ENCODE results near the gene CACFD1. TPM values are rescaled to one million over a fixed set of nuclear protein-coding genes. Genes with fewer than 3 reads are reported as not detected.

The CACFD1 gene
- total RNA-seq, 1 donor from 2014 or later: 6.5 TPM

DNA sequence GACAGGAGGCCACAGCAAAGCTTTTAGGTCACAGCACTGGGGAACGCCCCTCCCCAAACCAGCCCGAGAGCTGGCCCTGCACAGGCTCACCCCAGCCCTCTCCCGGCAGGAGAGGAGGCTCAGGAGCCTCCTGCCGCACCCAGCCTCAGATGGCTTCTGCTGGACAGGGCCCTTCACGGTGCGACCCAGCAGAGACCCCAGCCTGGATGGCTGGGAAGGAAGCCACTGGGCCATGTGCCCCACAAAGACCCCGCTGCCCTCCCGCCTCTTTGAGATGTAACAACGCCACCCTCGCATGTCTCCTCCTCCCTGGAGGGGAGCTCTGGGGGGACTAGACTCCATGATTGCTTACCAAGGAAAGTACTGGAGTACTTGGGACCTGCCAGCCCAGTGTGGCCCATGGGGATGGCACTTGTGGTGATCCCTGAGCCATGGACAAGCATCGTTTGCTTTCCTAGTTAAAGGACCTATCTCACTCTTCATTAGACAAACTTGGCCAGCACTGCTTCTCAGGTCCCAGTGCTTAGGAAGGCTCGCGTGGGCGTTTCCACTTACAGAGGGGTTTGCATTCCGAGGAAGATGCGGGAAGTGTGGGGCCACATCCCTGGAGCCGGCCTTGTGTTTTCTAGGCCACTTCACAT lies 56.0 kb downstream of the CACFD1 start:
- no peak for DNase-seq (ENCODE audit: low read depth in 2 of 2)

GRCh38 chr9:133516256-133516960 lies 56.6 kb downstream of the CACFD1 start:
- no peak for DNase-seq (ENCODE audit: low read depth in 2 of 2)

- no peak for DNase-seq (ENCODE audit: low read depth in 2 of 2)
Observed at GRCh38 chr9:133516961-133517350, 57.2 kb downstream of the CACFD1 start.

DNA sequence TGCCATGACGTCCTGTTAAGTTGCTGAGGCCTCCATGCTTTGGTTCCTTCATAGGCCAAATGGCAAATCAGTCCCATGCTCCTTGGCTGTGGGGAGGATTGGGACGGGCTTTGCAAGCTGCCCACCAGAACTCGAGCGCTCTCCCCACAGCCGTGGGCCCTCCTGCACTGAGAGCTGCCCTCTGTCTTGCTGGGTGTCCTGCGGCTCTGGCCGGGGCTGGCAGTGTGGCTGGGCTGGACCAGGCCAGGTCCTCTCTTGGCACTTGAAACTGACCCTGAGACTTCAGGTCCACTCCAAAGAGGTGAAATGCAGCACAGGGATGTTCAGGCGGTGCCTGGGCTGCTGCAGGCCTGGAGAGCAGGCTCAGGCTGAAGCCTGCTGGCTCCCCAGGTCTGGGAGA lies 57.9 kb downstream of the CACFD1 start:
- no peak for DNase-seq (ENCODE audit: low read depth in 2 of 2)

DNA sequence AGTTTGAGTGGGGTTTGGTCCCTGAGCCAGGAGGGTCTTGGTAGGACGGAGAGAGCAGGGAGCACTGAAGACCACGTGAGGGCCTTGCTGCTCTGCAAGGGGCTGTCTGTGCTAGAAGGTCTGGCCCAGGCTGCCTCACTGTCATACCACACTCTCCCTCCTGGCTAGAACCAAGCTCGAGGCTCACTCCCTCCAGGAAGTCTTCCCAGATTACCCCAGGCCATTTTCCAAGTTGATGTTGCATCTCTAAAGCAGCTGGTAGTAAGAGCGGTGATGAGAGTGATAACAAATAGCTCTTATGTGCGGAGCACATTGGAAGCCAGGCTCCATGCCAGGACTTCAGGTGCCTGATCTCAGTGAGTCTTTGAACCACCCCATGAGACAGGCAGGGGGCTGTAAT lies 58.4 kb downstream of the CACFD1 start:
- DNase-seq (ENCODE audit: low read depth in 2 of 2): no peak

DNA sequence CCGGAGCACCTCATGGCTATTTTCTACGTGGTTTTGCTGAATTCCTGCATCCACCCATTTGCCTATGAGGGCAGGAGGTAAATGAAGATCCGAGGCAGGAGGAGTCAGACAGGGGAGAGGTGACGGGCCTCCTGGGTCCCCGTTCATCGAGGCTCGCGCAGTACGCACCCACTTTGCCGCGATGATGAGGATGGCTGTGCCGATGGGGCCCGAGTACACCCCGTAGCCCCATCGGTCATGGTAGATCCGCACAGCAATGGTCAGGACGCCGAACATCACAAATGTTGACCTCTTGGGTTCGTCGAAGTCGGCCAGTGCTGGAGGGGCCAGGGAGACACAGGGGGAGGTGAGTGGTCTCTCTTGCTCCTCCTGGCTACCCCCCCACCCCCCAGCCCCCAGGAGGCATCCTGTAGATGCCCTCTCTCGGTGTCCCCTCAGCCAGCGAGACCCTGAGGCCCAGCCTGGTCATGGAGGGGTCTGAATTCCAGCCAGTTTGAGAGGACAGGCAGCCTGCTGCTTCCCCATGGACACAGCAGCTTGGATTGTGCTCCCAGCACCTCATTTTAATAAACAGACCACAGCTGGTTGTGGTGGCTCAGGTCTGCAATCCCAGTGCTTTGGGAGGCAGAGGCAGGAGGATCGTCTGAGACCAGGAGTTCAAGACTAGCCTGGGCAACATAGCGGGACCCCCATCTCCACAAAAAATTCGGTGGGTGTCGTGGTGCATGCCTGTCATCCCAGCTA lies 59.1 kb downstream of the CACFD1 start:
- DNase-seq (ENCODE audit: low read depth in 2 of 2): no peak

- DNase-seq (ENCODE audit: low read depth in 2 of 2): no peak
Observed at GRCh38 chr9:133519693-133520092, 59.9 kb downstream of the CACFD1 start.

DNA sequence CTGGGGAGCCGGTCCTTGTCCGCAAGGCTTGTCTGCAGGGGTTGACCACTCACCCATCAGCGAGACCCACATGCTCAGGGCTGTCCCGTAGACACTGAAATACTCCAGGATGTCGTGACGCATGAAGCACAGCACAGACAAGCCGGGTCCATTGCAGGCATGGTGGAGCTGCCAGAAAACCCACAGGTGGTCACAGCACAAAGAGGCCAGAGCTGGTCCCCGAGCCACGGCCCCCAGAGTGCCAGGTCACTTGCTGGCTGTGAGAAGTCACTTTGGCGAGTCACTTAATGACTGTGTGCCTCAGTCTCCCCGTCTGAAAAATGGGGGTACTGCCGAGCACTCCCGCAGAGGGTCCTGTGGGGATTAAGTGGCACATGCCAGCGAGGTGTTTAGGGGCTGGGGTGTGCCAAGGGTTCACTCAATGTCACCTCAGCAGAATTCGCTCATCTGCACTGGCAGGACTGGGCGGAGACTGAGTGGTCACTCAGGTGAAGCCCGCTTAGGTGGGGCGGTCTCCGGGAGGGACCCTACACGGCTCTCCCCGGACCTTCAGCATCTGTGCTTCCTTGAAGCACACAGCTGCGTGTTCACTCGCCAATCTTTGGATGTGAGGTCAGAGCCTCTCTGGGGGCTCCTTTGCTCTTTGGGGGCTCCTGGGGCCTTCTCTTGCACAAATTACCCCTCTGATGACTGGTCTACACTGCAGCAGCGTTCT lies 60.5 kb downstream of the CACFD1 start:
- no peak for DNase-seq (ENCODE audit: low read depth in 2 of 2)

Other genes with a start within 250 kb of the CACFD1 start
- gene ABO, start 184.8 kb upstream of the CACFD1 start, total RNA-seq: 0.39 and 0.63 TPM in 2 replicates
- 5.3 and 7.3 TPM in 2 replicates for gene SURF6, start 123.8 kb upstream of the CACFD1 start, total RNA-seq
- gene MED22, start 111.8 kb upstream of the CACFD1 start, total RNA-seq: 10.3 and 19.1 TPM in 2 replicates
- gene RPL7A, start 111.8 kb upstream of the CACFD1 start, total RNA-seq: 1,768 and 1,981 TPM in 2 replicates
- 19.7 and 21.6 TPM in 2 replicates for gene SURF1, start 103.5 kb upstream of the CACFD1 start, total RNA-seq
- gene SURF2, start 103.4 kb upstream of the CACFD1 start, total RNA-seq: 9.6 and 15.3 TPM in 2 replicates
- 270 and 365 TPM in 2 replicates for gene SURF4, start 83.9 kb upstream of the CACFD1 start, total RNA-seq
- gene STKLD1, start 83.6 kb upstream of the CACFD1 start, total RNA-seq: 0.26 and 0.38 TPM in 2 replicates
- 12.1 and 13.3 TPM in 2 replicates for gene REXO4, start 42.0 kb upstream of the CACFD1 start, total RNA-seq
- 0.39 and 1.0 TPM in 2 replicates for gene ADAMTS13, start 37.6 kb upstream of the CACFD1 start, total RNA-seq
- 19.7 and 24.4 TPM in 2 replicates for gene SLC2A6, start 19.1 kb downstream of the CACFD1 start, total RNA-seq
- not detected in 2 replicates for gene MYMK, start 65.0 kb downstream of the CACFD1 start, total RNA-seq
- under 0.01 TPM in 2 replicates for gene ADAMTSL2, start 74.7 kb downstream of the CACFD1 start, total RNA-seq
- gene FAM163B, start 149.4 kb downstream of the CACFD1 start, total RNA-seq: not detected in 2 replicates
- gene DBH, start 176.4 kb downstream of the CACFD1 start, total RNA-seq: not detected in 2 replicates

Data from dermis microvascular lymphatic vessel endothelial cell (primary cell).